Mucosa of descending colon (tissue), 3 donors: ENCODE results near the gene EHD2. TPM values are rescaled to one million over a fixed set of nuclear protein-coding genes. Genes with fewer than 3 reads are reported as not detected.

ENCODE experiments used
- ATAC-seq: fragments of 200-7000 bp; cut with Tn5 transposase; one replicate; pipeline ENCODE4 v1.9.1; 2020; ENCODE audit warnings: mild to moderate bottlenecking, moderate library complexity
- DNase-seq, 3 donors: peaks; one replicate each; pipeline ENCODE4 v3.0.0-alpha.2; 2020
- H3K36me3 ChIP-seq: fragments of 200-600 bp; one replicate; pipeline ENCODE4 v1.8.0; 2021; ENCODE audit warnings: low read depth, mild to moderate bottlenecking
- H3K4me1 ChIP-seq: fragments of 200-600 bp; one replicate; pipeline ENCODE4 v1.8.0; 2021; ENCODE audit warnings: low read depth, mild to moderate bottlenecking
- H3K4me3 ChIP-seq: fragments of 200-600 bp; one replicate; pipeline ENCODE4 v1.8.0; 2021; ENCODE audit warnings: mild to moderate bottlenecking
- H3K9me3 ChIP-seq: fragments of 200-600 bp; one replicate; pipeline ENCODE4 v1.8.0; 2021; ENCODE audit warnings: mild to moderate bottlenecking
- intact Hi-C, 2 donors: fragments of 100-400 bp; cut with DNase I in 1 of 2; cut with micrococcal nuclease in 1 of 2; formaldehyde crosslinking; loops; one replicate each; pipeline versions ENCODE4 v1.11.0 to v1.11.1; 2022; cut with DNase I, micrococcal nuclease
- total RNA-seq, 3 donors: library from RNA; stranded (reverse); fragmentation: NEBNext Ultra II Directional in 2 of 3; extraction: Animal tissue kit (Norgen Biotek cat#: 25700) in 2 of 3; gene quantifications; one replicate each; pipeline versions ENCODE4 v1.2.1 to v1.2.4, GENCODE V29; 2021 to 2023
- TF ChIP-seq, protein P1 (sequence below): fragments of 200-600 bp; IDR thresholded peaks from one replicate; pipeline ENCODE4 v1.8.0; 2022; ENCODE audit warnings: antibody characterized with exemption, mild to moderate bottlenecking
- donor health status: DM: no; HTN: no; CAD: no; lungs with moderate emphysema.
- donor health status: DM: no; HTN: no; CAD: no.
- donor health status: DM: no; HTN: yes; CAD: no.

EHD2 gene
- total RNA-seq, 3 donors from 2014 or later, result 10.8 to 108 (median 30.3) TPM

DNA sequence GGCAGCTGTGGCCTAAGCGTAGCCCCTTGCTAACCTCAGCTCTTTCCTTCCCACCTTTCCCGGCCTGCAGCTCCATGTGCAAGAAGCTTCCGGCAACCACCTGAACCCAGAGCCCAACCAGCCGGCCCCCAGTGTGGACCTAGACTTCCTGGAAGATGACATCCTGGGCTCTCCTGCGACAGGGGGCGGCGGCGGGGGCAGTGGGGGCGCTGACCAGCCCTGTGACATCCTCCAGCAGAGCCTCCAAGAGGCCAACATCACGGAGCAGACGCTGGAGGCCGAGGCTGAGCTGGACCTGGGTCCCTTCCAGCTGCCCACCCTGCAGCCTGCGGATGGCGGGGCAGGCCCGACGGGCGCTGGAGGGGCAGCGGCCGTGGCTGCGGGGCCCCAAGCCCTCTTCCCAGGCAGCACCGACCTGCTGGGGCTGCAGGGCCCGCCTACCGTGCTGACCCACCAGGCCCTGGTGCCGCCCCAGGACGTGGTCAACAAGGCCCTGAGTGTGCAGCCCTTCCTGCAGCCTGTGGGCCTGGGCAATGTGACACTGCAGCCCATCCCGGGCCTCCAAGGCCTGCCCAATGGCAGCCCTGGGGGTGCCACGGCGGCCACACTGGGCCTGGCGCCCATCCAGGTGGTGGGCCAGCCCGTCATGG is 33.8 kb upstream of the EHD2 start:
- DNase-seq, result peak in 1 of 3 donors; percentile 26
- no peak for ATAC-seq
- no peak overlapping the region for H3K4me3 ChIP-seq
- H3K36me3 ChIP-seq, result peaks cover 6% of the 10 kb centered on the region
- TF ChIP-seq, protein P1, sequence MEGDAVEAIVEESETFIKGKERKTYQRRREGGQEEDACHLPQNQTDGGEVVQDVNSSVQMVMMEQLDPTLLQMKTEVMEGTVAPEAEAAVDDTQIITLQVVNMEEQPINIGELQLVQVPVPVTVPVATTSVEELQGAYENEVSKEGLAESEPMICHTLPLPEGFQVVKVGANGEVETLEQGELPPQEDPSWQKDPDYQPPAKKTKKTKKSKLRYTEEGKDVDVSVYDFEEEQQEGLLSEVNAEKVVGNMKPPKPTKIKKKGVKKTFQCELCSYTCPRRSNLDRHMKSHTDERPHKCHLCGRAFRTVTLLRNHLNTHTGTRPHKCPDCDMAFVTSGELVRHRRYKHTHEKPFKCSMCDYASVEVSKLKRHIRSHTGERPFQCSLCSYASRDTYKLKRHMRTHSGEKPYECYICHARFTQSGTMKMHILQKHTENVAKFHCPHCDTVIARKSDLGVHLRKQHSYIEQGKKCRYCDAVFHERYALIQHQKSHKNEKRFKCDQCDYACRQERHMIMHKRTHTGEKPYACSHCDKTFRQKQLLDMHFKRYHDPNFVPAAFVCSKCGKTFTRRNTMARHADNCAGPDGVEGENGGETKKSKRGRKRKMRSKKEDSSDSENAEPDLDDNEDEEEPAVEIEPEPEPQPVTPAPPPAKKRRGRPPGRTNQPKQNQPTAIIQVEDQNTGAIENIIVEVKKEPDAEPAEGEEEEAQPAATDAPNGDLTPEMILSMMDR, result no peak
- intact Hi-C loops, result no loop called here
- H3K4me1 ChIP-seq, result no peaks in the 10 kb centered on the region
- H3K9me3 ChIP-seq, result no peaks in the 10 kb centered on the region

DNA sequence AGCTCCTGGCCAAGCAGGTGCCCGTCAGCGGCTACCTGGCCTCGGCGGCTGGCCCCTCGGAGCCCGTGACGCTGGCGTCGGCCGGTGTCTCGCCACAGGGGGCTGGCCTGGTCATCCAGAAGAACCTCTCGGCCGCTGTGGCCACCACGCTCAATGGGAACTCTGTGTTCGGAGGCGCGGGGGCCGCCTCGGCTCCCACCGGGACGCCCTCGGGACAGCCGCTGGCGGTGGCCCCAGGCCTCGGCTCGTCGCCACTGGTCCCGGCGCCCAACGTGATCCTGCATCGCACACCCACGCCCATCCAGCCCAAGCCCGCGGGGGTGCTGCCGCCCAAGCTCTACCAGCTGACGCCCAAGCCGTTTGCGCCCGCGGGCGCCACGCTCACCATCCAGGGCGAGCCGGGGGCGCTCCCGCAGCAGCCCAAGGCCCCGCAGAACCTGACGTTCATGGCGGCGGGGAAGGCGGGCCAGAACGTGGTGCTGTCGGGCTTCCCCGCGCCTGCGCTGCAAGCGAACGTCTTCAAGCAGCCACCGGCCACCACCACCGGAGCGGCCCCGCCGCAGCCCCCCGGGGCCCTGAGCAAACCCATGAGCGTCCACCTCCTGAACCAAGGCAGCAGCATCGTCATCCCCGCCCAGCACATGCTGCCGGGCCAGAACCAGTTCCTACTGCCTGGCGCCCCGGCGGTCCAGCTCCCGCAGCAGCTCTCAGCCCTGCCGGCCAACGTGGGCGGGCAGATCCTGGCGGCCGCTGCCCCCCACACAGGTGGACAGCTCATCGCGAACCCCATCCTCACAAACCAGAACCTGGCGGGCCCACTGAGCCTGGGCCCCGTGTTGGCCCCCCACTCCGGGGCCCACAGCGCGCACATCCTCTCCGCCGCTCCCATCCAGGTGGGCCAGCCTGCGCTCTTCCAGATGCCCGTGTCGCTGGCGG is 33.0 kb upstream of the EHD2 start:
- ATAC-seq (no peak), DNase-seq (peak in 1 of 3 donors; percentile 44)
- peaks cover 6% of the 10 kb centered on the region for H3K36me3 ChIP-seq
- intact Hi-C loops, result no loop called here
- no peaks in the 10 kb centered on the region for H3K9me3 ChIP-seq
- TF ChIP-seq, protein P1, result no peak
- H3K4me1 ChIP-seq, result no peaks in the 10 kb centered on the region
- no peak overlapping the region for H3K4me3 ChIP-seq

DNA sequence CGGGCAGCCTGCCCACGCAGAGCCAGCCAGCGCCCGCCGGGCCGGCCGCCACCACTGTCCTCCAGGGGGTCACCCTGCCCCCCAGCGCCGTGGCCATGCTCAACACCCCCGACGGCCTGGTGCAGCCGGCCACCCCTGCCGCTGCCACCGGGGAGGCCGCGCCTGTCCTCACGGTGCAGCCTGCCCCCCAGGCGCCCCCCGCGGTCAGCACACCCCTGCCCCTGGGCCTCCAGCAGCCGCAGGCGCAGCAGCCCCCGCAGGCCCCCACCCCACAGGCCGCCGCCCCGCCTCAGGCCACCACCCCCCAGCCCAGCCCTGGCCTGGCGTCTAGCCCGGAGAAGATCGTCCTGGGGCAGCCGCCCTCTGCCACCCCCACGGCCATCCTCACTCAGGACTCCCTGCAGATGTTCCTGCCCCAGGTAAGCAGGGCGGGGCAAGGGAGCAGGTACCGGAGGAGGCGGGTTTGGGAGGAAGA is 32.3 kb upstream of the EHD2 start:
- no peak for ATAC-seq
- no peaks in the 10 kb centered on the region for H3K9me3 ChIP-seq
- H3K4me3 ChIP-seq, result no peak overlapping the region
- DNase-seq, result peak in 1 of 3 donors; percentile 41
- no peaks in the 10 kb centered on the region for H3K4me1 ChIP-seq
- intact Hi-C loops, result no loop called here
- TF ChIP-seq, protein P1, result no peak
- H3K36me3 ChIP-seq, result peaks cover 6% of the 10 kb centered on the region

DNA sequence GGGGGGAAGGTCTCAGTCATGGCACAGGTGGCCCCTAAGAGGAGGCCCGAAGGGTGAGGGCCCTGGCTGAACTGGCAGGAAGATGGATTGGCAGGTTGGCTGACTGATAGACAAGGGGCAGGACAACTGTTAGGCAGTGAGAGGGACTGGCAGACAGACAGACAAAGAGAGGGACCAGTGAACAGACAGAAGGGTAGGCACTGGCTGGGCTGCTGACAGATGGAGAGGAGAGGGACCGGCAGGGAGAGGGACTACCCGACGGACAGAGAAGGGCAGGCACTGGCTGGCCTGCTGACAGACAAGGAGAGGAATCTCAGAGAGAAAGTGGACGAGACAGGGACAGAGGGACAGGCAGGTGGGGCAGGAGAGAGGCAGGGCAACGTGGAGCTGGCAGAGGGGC is 31.8 kb upstream of the EHD2 start:
- DNase-seq (no peak), ATAC-seq (no peak)
- intact Hi-C loops, result no loop called here
- TF ChIP-seq, protein P1, result no peak
- H3K36me3 ChIP-seq, result peaks cover 6% of the 10 kb centered on the region
- H3K4me3 ChIP-seq, result no peak overlapping the region
- H3K4me1 ChIP-seq, result no peaks in the 10 kb centered on the region
- no peaks in the 10 kb centered on the region for H3K9me3 ChIP-seq

DNA sequence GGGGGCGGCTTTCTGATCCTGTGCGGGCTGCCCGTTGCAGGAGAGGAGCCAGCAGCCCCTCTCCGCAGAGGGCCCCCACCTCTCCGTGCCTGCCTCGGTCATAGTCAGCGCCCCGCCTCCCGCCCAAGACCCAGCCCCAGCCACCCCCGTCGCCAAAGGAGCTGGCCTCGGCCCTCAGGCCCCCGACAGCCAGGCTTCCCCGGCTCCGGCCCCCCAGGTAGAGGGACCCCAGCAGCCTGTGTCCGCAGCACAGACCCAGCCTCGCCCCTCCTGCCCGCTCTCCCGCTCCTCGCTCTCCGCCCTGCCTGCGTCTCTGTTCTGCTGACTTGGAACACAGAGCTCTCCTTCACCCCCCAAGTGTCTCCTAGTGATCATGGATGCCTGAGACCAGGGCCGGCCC is 31.3 kb upstream of the EHD2 start:
- H3K4me3 ChIP-seq, result no peak overlapping the region
- H3K4me1 ChIP-seq, result no peaks in the 10 kb centered on the region
- TF ChIP-seq, protein P1, result no peak
- H3K9me3 ChIP-seq, result no peaks in the 10 kb centered on the region
- DNase-seq (peak in 1 of 3 donors; percentile 41), ATAC-seq (no peak)
- peaks cover 6% of the 10 kb centered on the region for H3K36me3 ChIP-seq
- intact Hi-C loops, result no loop called here
